ENCODE measurements around the gene SNAP23.

SNAP23 gene

DNA sequence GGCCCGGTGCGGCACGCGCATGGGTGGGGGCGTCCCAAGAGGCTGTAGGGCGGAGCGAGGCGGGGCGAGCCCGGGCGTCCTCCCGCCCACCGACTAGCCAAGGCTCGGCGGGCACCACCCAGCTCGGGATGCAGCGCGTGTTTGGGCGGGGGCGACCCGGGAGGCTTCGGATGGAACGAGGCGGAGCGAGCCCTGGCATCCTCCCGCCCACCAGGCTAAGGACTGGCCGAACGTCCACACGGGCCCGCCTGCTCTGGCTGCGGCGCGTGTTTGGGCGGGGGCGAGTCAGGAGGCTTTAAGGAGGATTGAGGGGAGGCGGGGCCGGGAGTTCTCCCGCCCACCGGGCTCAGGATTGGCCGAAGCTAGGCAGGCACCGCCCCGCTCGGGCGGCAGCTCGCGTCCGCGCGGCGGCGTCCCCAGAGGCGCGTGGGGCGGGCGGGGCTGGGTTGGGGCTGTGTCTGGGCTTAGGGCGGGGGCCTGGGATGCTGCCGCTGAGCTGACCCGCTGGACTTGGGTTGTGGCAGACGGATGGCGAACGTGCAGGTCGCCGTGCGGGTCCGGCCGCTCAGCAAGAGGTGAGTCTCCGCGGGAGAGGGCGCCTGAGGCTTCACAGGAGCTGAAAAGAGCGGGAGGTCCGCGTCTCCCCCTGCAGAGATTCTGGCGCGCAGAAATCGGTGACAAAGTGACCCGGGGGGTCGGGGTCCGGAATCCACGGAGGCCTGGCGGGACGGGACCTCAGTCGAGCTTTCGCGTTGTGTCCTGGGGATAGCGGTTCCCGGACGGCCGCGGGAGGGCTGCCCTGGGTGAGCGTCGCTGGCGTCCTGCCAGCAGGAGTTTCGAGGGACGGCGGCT, 80.0 kb downstream of the SNAP23 start, which contains the start of gene STARD9:
TSS of gene STARD9 (plus strand) at position 419 of the 852 bp plus-strand sequence. CDS start at position 529, 110 bp downstream.
- FAIRE-seq: no peak

- FAIRE-seq: no peak
Observed at GRCh38 chr15:42576040-42576594, 80.7 kb downstream of the SNAP23 start.

DNA sequence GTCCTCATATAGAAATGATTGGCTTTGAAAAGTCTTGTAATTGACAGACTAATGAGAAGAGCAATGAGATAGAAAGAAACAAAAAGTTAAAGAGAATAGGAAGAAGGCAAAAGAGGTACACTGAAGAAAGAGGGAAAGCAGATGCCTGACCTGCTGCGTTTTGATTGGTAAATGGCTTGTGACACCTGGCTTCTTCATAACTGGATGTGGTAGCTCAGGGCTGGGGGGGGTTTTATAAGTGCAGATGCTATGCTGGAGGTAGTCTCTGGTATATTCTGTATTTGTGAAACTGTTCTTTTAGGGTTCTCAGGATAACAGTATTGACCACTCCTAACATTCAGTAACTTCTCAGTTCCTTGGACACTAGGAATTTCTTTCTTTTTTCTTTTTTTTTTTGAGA, 81.3 kb downstream of the SNAP23 start:
- no peak for FAIRE-seq

- FAIRE-seq: no peak
Observed at GRCh38 chr15:42577514-42578031, 82.1 kb downstream of the SNAP23 start.

- FAIRE-seq: no peak
Observed at GRCh38 chr15:42578984-42579537, 83.6 kb downstream of the SNAP23 start.

DNA sequence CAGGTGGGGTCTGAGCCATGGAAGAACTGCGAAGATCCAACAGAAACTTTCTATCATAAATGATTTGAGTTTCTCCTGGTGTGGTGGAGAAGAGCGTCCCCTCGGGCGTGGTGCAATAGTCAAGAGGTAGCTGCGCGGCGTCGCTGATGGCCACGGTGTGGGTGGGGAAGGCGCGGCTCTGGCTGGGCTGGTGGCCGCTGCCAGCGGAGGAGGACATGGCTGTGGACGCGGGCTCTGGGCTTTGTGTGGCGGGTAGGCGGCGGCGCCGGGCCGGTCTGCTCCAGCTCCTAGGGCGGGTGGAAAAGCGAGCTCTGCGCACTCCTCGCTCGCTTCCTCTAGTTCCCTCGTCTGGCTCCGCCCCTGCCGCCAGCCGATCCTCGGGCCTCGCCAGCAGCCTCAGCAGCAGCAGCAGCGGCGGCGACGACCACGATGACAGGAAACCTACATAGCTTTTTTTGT, 85.9 kb downstream of the SNAP23 start:
- FAIRE-seq: no peak

Measured in islet of Langerhans (tissue), 1 donor.